Stimulated activated CD8-positive, alpha-beta memory T cell treated with anti-CD3 and anti-CD28 coated beads, Interleukin-2, amount 100 ng/mL, for 1 hour (primary cell): Measurements from ENCODE around the gene R3HDM2.

Experiments
- DNase-seq, 2 donors: peaks; one replicate each; pipeline ENCODE4 v3.0.0-alpha.2; 2020; ENCODE audit warnings: low read depth in 2 of 2

The R3HDM2 gene

GRCh38 chr12:57216014-57216911, 214.6 kb downstream of the R3HDM2 start, which contains the start of gene NXPH4:
Gene NXPH4, plus strand, starts transcription at chr12:57216794. Its CDS starts 176 bp downstream, at chr12:57216970.
- DNase-seq: peak in 1 of 2 donors; percentile 42

GRCh38 chr12:57215668-57216013, 215.2 kb downstream of the R3HDM2 start:
- no peak for DNase-seq

DNA sequence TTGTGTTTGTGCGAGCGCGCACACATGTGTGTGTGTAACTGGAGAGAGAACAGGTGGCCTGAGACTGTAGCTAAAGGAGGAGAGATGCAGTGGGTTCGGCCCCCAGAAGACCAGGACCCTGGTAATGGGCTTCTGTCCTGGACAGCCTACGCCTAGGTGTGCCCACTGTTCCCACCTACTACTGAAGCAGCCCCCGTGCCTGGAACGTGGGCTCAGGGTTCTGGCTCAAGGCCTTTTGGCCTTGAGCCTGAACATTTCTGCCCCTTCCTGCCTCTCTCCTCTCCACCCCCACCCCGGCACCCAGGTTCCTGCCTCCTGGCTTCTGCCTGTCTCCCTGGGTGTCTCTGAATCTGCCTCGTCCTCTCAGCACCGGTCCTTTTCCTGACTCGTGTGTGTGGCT, 215.8 kb downstream of the R3HDM2 start:
- no peak for DNase-seq

- peak in 1 of 2 donors; percentile 43 for DNase-seq
Measured at GRCh38 chr12:57214398-57214781, 216.5 kb downstream of the R3HDM2 start.

DNA sequence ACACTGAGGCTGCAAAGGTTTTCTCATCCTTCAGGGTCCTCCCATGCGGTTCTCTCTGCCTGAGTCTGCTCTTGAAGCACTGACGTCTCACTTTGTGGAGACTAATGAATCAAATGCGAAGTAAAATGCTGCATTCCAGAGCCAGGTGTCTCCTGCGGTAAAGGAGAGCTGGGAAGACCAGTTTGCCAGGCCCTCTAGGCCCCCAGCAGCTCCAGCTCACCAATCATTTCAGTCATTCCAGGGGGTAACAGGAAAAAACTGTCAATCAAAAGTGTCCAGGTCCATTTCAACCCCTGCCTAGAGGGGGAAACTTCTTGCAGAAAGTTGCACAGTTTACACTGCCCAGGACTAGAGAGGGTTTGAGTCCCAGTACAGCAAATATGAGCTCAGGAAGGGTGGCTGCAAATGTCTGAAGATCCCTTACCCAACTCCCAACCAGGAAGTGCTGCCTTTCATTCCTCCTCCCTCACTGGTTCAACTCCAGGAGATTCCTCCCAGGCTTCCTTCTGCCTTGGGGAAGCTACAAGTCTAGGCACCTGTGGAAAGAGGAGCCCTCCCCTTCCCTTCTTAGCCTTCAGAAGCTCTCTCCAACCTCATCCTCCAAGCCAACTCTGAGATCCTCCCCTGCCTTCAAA, 217.0 kb downstream of the R3HDM2 start:
- DNase-seq: no peak

DNA sequence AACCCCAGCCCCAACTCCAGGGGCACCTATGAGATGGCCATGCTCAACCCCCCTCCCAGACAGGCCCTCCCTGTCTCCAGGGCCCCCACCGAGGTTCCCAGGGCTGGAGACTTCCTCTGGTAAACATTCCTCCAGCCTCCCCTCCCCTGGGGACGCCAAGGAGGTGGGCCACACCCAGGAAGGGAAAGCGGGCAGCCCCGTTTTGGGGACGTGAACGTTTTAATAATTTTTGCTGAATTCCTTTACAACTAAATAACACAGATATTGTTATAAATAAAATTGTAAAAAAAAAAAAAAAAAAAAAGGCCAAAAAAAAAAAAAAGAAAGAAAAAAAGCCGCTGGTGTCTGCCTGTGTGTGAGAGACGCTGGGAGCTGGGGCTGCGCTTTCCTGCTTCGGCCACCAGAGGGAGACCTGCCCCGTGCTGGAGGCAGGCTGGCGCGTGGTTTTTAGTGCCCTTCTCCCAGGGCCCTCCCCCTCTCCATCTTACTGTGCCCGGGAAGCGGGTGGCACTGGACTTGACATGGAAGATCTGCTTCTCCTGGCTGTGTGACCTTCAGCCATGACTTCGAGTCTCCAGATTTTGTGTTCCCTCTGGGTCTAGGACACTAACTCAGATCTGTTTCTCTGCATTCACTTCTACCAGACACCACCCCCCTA, 217.7 kb downstream of the R3HDM2 start:
- DNase-seq: peak; percentile 62 to 67

GRCh38 chr12:57212701-57213057, 218.2 kb downstream of the R3HDM2 start:
- no peak for DNase-seq

- no peak for DNase-seq
Measured at GRCh38 chr12:57211791-57212700, 218.8 kb downstream of the R3HDM2 start.

- no peak for DNase-seq
Measured at GRCh38 chr12:57210926-57211692, 219.7 kb downstream of the R3HDM2 start.

GRCh38 chr12:57210461-57210860, 220.4 kb downstream of the R3HDM2 start:
- DNase-seq: no peak

DNA sequence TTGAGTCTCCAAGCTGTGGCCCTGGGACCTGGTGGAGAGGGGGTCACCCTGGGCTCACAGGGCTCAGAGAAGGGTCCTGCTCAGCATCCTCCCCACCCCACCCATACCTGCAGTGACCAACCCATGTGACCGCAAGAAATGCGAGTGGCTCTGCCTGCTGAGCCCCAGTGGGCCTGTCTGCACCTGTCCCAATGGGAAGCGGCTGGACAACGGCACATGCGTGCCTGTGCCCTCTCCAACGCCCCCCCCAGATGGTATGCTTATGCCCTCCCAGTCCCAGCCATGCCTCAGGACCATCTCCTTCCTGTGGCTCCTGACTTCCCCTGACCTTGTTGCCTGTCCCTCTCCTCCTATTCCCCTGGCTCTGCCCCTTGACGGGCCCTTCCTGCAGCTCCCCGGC, 220.9 kb downstream of the R3HDM2 start:
- no peak for DNase-seq

DNA sequence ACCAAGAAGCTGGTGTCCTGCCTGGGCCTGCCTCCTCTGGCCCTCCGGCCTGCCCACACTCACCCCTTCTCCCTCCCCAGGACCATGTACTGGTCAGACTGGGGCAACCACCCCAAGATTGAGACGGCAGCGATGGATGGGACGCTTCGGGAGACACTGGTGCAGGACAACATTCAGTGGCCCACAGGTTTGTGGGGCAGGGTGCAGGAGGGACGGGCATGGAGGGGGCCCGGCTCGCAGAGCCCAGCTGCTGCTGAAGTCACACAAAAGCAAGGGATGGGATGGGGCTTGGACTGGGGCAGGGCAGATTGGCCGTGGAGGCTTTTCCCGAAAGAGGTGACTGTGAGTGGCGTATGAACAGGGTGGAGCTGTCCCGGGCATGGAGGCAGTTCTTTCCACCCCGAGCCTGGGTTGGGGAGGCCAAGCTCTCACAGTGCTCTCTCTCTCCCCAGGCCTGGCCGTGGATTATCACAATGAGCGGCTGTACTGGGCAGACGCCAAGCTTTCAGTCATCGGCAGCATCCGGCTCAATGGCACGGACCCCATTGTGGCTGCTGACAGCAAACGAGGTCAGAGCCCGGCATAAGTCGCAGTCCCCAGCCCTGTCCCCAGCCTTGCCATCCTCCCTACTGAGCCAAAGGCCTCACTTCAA, 222.1 kb downstream of the R3HDM2 start:
- DNase-seq: no peak

GRCh38 chr12:57207731-57208630, 222.9 kb downstream of the R3HDM2 start:
- no peak for DNase-seq

GRCh38 chr12:57205931-57206330, 224.9 kb downstream of the R3HDM2 start:
- DNase-seq: no peak

GRCh38 chr12:57205186-57205585, 225.7 kb downstream of the R3HDM2 start:
- DNase-seq: no peak

DNA sequence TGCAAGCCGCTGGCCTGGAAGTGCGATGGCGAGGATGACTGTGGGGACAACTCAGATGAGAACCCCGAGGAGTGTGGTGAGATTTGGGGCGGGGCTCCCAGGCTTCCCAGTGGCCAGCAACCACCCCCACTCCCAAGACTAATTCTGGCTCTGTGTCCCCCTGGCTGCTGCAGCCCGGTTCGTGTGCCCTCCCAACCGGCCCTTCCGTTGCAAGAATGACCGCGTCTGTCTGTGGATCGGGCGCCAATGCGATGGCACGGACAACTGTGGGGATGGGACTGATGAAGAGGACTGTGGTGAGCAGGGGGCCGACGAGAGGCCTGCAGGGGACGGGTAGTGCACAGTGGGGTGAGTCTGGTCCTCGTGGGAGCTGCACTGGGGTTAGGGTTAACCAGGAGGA, 226.4 kb downstream of the R3HDM2 start:
- no peak for DNase-seq

DNA sequence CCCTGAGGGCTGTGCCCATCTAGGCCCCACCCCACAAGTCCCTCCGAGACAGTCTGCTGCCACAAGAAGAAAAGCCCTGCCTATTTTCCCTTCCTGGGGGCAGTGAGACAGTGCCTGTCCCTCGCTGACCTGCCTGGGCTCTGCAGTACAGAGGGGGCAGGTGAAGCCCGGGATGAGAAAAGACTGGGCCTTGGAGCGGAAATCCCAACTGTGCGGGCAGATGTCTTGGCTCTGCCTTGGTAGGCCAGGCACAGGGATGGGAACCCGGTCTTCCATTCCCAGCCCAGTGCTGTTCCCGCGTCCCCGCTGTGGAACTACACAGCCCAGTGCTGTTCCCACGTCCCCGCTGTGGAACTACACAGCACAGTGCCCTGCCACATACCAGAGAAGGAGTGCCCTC, 227.1 kb downstream of the R3HDM2 start:
- no peak for DNase-seq
